Endothelial cell of umbilical vein (primary cell): ENCODE results near the gene CCDC30. TPM values are rescaled to one million over a fixed set of nuclear protein-coding genes. Genes with fewer than 3 reads are reported as not detected.

Experiments
- BruUV-seq: library from RNA; stranded (reverse); fragments of 400-500 nt; replicated peaks from 2 replicates; lab custom pipeline; 2021; lab: Mats Ljungman, UMichigan
- CTCF ChIA-PET: fragments of 300-600, 350-600 bp; sonication (Branson Sonifier 250); formaldehyde crosslinking; loops from one replicate; lab custom pipeline; 2021; ENCODE audit warnings: antibody characterized with exemption, inconsistent platforms; lab: Charles Lee
- POLR2A ChIA-PET: fragments of 300-600, 350-600 bp; sonication (Branson Sonifier 250); formaldehyde crosslinking; loops from one replicate; lab custom pipeline; 2021; ENCODE audit warnings: antibody characterized with exemption, inconsistent platforms; lab: Charles Lee
- DNase-seq: peaks from one replicate; pipeline ENCODE4 v3.0.0-alpha.2; 2011; ENCODE audit warnings: low read depth, low spot score
- FAIRE-seq: peaks from 2 replicates; lab custom pipeline; 2011; peaks lifted over from hg19 to GRCh38; lab: Jason Lieb, UNC
- H2AFZ ChIP-seq: 2 replicates; pipeline ENCODE4 v1.6.0; 2012; ENCODE audit warnings: low read depth, low read length, control low read depth, inconsistent platforms
- H3K27ac ChIP-seq: 2 replicates; pipeline ENCODE4 v1.5.1; 2011; ENCODE audit warnings: low read depth, mild to moderate bottlenecking, control low read depth, low read length, moderate library complexity; ENCODE audit not compliant: insufficient read depth
- H3K27me3 ChIP-seq, 2 experiments: 2 replicates each; pipeline versions ENCODE4 v1.6.0 to v1.6.1; 2011; ENCODE audit warnings: low read length in 2 of 2, mixed read lengths in 1 of 2; ENCODE audit not compliant: control insufficient read depth in 2 of 2, insufficient read depth in 2 of 2
- H3K36me3 ChIP-seq, 2 experiments: 2 replicates in 1 of 2; 3 replicates in 1 of 2; pipeline ENCODE4 v1.5.1; 2011; ENCODE audit warnings: low read length in 2 of 2, mild to moderate bottlenecking in 1 of 2, moderate library complexity in 1 of 2; ENCODE audit not compliant: control insufficient read depth in 2 of 2, insufficient read depth in 2 of 2; ENCODE audit errors: extremely low read depth in 1 of 2
- H3K4me1 ChIP-seq: 3 replicates; pipeline ENCODE4 v1.5.1; 2011; ENCODE audit warnings: mild to moderate bottlenecking, low read length; ENCODE audit not compliant: control insufficient read depth, insufficient read depth; ENCODE audit errors: extremely low read depth
- H3K4me2 ChIP-seq: 2 replicates; pipeline ENCODE4 v1.6.1; 2011; ENCODE audit warnings: low read length, control low read depth, mixed read lengths; ENCODE audit not compliant: insufficient read depth
- H3K4me3 ChIP-seq, 3 experiments: fragments of 200-600 bp in 1 of 3; sonication (generic), shearing (Covaris generic) in 1 of 3; replicated peaks in 1 of 3; 2 replicates each; pipeline ENCODE4 v1.5.1; 2011 to 2016; ENCODE audit warnings: control low read depth in 3 of 3, low read length in 3 of 3, mild to moderate bottlenecking in 2 of 3, inconsistent platforms in 1 of 3, low read depth in 1 of 3, moderate library complexity in 1 of 3; ENCODE audit not compliant: insufficient read depth in 1 of 3
- H3K79me2 ChIP-seq: 2 replicates; pipeline ENCODE4 v1.6.0; 2012; ENCODE audit warnings: low read length, inconsistent platforms; ENCODE audit not compliant: control insufficient read depth, insufficient read depth
- H3K9ac ChIP-seq: replicated peaks from 2 replicates; pipeline ENCODE3; 2011; ENCODE audit warnings: low read length, control low read depth; ENCODE audit not compliant: insufficient read depth; ENCODE audit errors: extremely low read depth
- H3K9me1 ChIP-seq: replicated peaks from 3 replicates; pipeline ENCODE4 v1.6.0; 2011; ENCODE audit warnings: mild to moderate bottlenecking, low read length; ENCODE audit not compliant: control insufficient read depth, insufficient read depth; ENCODE audit errors: extremely low read depth
- H3K9me3 ChIP-seq: replicated peaks from 2 replicates; pipeline ENCODE4 v1.5.1; 2012; ENCODE audit warnings: low read length, inconsistent platforms; ENCODE audit not compliant: control insufficient read depth, insufficient read depth
- H4K20me1 ChIP-seq: replicated peaks from 2 replicates; pipeline ENCODE3; 2011; ENCODE audit warnings: mild to moderate bottlenecking, low read length; ENCODE audit not compliant: control insufficient read depth, insufficient read depth; ENCODE audit errors: extremely low read depth
- CTCF ChIP-seq, 2 donors: IDR thresholded peaks; 1 replicate in 1 of 2; 2 replicates in 1 of 2; pipeline ENCODE4 v1.5.1; 2011; ENCODE audit warnings: low read length in 2 of 2, mild to moderate bottlenecking in 2 of 2, moderate library complexity in 2 of 2, control low read depth in 1 of 2, inconsistent platforms in 1 of 2, low read depth in 1 of 2; ENCODE audit not compliant: insufficient read depth in 1 of 2; ENCODE audit errors: extremely low read depth in 1 of 2
- EZH2 ChIP-seq: IDR thresholded peaks from 2 replicates; pipeline ENCODE4 v1.6.1; 2012; ENCODE audit warnings: borderline replicate concordance, low read depth, mild to moderate bottlenecking, moderate library complexity, low read length, inconsistent platforms; ENCODE audit not compliant: severe bottlenecking
- FOS ChIP-seq: IDR thresholded peaks from 2 replicates; pipeline ENCODE4 v1.6.1; 2011; ENCODE audit warnings: mild to moderate bottlenecking, low read length, moderate library complexity, borderline replicate concordance; ENCODE audit not compliant: insufficient read depth
- GATA2 ChIP-seq: IDR thresholded peaks from 2 replicates; pipeline ENCODE4 v1.7.0; 2011; ENCODE audit warnings: low read depth, mild to moderate bottlenecking, moderate library complexity, mixed read lengths, low read length; ENCODE audit not compliant: insufficient read length, insufficient read depth
- JUN ChIP-seq: IDR thresholded peaks from 2 replicates; pipeline ENCODE4 v1.6.1; 2011; ENCODE audit warnings: borderline replicate concordance, low read depth; ENCODE audit not compliant: insufficient read length, insufficient read depth
- MAX ChIP-seq: IDR thresholded peaks from 2 replicates; pipeline ENCODE4 v1.6.1; 2011; ENCODE audit not compliant: insufficient read depth, insufficient read length
- MYC ChIP-seq: IDR thresholded peaks from one replicate; pipeline ENCODE4 v1.6.1; 2011; ENCODE audit warnings: mild to moderate bottlenecking, low read depth, low read length
- POLR2A ChIP-seq: IDR thresholded peaks from 2 replicates; pipeline ENCODE4 v1.6.1; 2012; ENCODE audit warnings: low read depth, mild to moderate bottlenecking, control low read depth, low read length
- POLR2AphosphoS5 ChIP-seq: IDR thresholded peaks from 2 replicates; pipeline ENCODE4 v1.6.1; 2012; ENCODE audit warnings: low read depth, mild to moderate bottlenecking, control low read depth, low read length, moderate library complexity; ENCODE audit not compliant: insufficient read depth
- dilution Hi-C: fragments of 300-500 bp; cut with MboI; formaldehyde crosslinking; loops from one replicate; pipeline ENCODE4 v1.15.0; 2019; ENCODE audit warnings: low sequenced_read_pairs; ENCODE audit not compliant: extremely low pct_ligation_motif_present
- intact Hi-C: fragments of 100-400 bp; cut with micrococcal nuclease; formaldehyde crosslinking; loops from one replicate; pipeline ENCODE4 v1.10.0; 2022
- polyA plus RNA-seq, 4 experiments: library from polyadenylated mRNA; depleted of rRNA in 3 of 4; stranded (reverse) in 3 of 4; unstranded in 1 of 4; fragments of >200 nt; gene quantifications; 2 replicates each; pipeline versions ENCODE4 v1.2.1 to v1.2.3, GENCODE V29; 2011 to 2012; ENCODE audit warnings: missing spikeins in 1 of 4
- total RNA-seq: library from RNA; stranded (reverse); gene quantifications from 2 replicates; pipeline ENCODE4 v1.2.3, GENCODE V29; 2021

CCDC30 gene
- total and polyA plus RNA-seq, 2 donors (not counting 3 experiments of a cell fraction or from before 2014, with no cell fraction given): 0.19 to 2.9 TPM

GRCh38 chr1:42684139-42684538, 221.1 kb downstream of the CCDC30 start:
- peak overlapping the region; percentile 76 to 99 (median 95) for H3K4me3 ChIP-seq
- no peaks in the 10 kb centered on the region for H3K9me1 ChIP-seq
- CTCF ChIA-PET: interaction anchor here (0.7 to 0.9 kb wide), 2 partner anchors 10 to 106 kb away, joined by 3 read pairs; no protein-coding TSS in a partner anchor
- peak overlapping the region; percentile 84 for H3K9ac ChIP-seq
- TSS peak; percentile 33 for BruUV-seq
- H3K27me3 ChIP-seq: no peaks in the 10 kb centered on the region
- TF ChIP-seq POLR2A (no peak), JUN (no peak), MAX (no peak), GATA2 (no peak), EZH2 (no peak), POLR2AphosphoS5 (no peak), CTCF (IDR thresholded peaks at IDR 0.05; ENCODE audit: extremely low read depth in 1 of 2, insufficient read depth in 1 of 2, low read depth in 1 of 2, low read length in 2 of 2) (no peak), MYC (no peak), FOS (no peak)
- no peak overlapping the region for H3K27ac ChIP-seq
- no peaks in the 10 kb centered on the region for H3K9me3 ChIP-seq
- no peak overlapping the region for H2AFZ ChIP-seq
- peaks cover 34% of the 10 kb centered on the region for H4K20me1 ChIP-seq
- peaks cover 76% of the 10 kb centered on the region for H3K79me2 ChIP-seq
- no peaks in the 10 kb centered on the region for H3K36me3 ChIP-seq
- FAIRE-seq: peak; percentile 12
- intact Hi-C loops: loop anchor here (10.0 kb wide), 1 partner anchor 349 kb away; the partner anchor contains the start of gene FOXJ3
- H3K4me2 ChIP-seq: peak overlapping the region; percentile 85
- H3K4me1 ChIP-seq: peaks cover 41% of the 10 kb centered on the region
- no peak for DNase-seq
- dilution Hi-C loops: no loop called here
- POLR2A ChIA-PET: interaction anchor here (1.5 kb wide), 1 partner anchor 8 kb away, joined by 3 read pairs; no protein-coding TSS in a partner anchor
